SH-SY5Y (cell line): ENCODE data around the gene KLHL22.

Experiments used
- GATA2 ChIP-seq: IDR thresholded peaks from 2 replicates; pipeline ENCODE4 v1.6.1; 2011; ENCODE audit warnings: mild to moderate bottlenecking, low read depth, low read length
- GATA3 ChIP-seq: IDR thresholded peaks from 2 replicates; pipeline ENCODE4 v1.6.1; 2011; ENCODE audit warnings: low read depth, mild to moderate bottlenecking, low read length, moderate library complexity

GRCh38 chr22:20465759-20466077 is 29.9 kb downstream of the KLHL22 start:
- TF ChIP-seq GATA2 (no peak), GATA3 (no peak)
